ENCODE results near the gene ABCA9. TPM values are rescaled to one million over a fixed set of nuclear protein-coding genes. Genes with fewer than 3 reads are reported as not detected.
"Not testable (repeated sequence)": the region's sequence is repeated elsewhere in the genome, so short reads cannot be mapped to it uniquely, and the experiment has no call there.

Gene ABCA9
- total RNA-seq, 8 experiments from 2014 or later: 0.09 to 29.2 (median 0.82) TPM

DNA sequence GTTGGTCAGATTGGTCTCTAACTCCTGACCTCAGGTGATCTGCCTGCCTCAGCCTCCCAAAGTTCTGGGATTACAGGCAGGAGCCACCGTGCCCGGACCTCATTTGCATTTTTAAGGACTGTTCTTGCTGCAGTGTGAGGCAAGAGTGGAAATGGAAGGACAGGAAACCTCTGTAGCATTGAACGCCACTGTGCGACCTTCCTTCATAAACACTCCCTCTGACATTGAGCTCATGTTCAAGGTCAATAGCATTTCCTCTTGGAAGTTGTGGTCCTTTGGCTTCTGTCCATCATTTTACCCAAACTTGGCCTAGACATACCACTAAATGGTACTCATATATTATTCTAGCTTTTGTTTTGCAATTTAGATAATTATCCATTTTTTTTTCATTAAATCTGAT lies 72.8 kb downstream of the ABCA9 start:
- no peak overlapping the region for H3K27ac ChIP-seq
- WGBS, 10 experiments: 63 to 100% (median 83%) methylated on average over 2 to 4 of the region's 4 CpGs; no CpG with 5 or more reads in 1 of the 10 experiments

DNA sequence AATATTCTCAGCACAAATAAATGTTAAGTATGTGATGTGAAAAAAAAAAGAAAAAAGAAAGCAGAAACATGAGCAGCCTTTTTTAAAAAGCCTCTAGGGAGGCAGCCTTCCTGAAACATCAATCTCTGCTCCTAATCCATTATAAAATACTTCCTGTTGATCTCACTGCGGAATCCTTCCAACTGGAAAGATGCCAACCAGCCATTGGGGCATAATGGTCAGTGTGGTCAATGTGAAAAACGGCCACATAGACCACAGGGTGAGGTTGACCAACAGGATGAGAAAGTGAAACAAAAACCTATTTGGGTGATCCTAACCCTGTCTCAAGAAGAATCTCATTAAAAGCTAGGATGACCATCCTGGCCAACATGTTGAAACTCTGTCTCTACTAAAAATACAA lies 79.4 kb downstream of the ABCA9 start:
- peak in 2 of 8 experiments; percentile 52 to 65 for ATAC-seq (replicated peaks in 6 of 8)
- in situ Hi-C loops (cut with MboI; ENCODE audit: low pct_unique_long_range_greater_than_20kb in 2 of 9, low sequenced_read_pairs in 9 of 9, unreplicated experiment in 9 of 9): loop anchor here in 1 of 9 experiments (25.0 kb wide), 1 partner anchor 256 kb away; the partner anchor contains the start of gene ABCA10
- Histone ChIP-seq H3K27ac (no peak overlapping the region), H3K4me1 (replicated peaks in 1 of 2) (no peaks in the 10 kb centered on the region), H3K4me3 (no peak overlapping the region)
- WGBS, 10 experiments: 0 to 100% (median 75%) methylated on average over 1 to 2 of the region's 2 CpGs; no CpG with 5 or more reads in 2 of the 10 experiments

More for the DNA sequence above, 72.8 kb downstream of the ABCA9 start:
- no peak overlapping the region for H3K4me3 ChIP-seq
- no peak for ATAC-seq (replicated peaks in 6 of 8)
- in situ Hi-C loops (cut with MboI; ENCODE audit: low pct_unique_long_range_greater_than_20kb in 2 of 9, low sequenced_read_pairs in 9 of 9, unreplicated experiment in 9 of 9): loop anchor here in 1 of 9 experiments (25.0 kb wide), 1 partner anchor 249 kb away; the partner anchor contains the start of gene ABCA10
- H3K4me1 ChIP-seq (replicated peaks in 1 of 2): no peaks in the 10 kb centered on the region

DNA sequence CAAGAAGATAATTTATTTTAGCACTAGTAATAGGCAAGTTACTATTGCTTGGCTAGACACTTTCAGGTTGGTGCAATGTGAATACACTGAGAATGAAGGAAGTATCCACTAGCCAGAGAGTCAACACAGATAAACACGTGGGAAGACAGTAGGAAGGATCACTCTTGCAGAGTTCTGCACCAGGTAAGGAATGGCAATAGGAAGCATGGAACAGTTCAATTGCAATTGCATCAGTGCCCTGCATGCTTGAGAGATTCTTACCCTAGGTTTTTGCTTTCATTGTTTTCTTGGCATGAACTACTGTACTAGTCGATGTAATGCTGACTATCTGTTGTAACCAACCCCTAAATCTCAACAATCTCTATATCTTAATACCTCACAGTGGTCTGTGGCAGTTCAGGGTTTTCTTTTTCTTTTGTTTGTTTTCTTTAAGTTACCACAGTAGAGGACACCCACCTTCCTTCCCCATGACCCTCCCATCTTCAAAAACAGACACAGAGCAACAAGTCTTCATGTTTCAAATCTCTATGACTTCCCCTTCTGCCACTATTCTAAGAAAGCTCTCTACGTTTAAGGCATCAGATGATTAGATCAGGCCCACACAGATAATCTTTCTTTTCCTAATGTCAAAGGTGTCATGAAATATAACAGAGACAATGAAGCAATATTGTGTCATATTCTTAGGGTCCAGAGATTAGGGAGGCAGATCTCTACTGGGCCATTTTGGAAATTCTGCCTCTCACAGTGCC lies 87.5 kb downstream of the ABCA9 start:
- Histone ChIP-seq H3K4me3 (no peak overlapping the region), H3K27ac (no peak overlapping the region), H3K4me1 (replicated peaks in 1 of 2) (no peaks in the 10 kb centered on the region)
- in situ Hi-C loops (cut with MboI; ENCODE audit: low pct_unique_long_range_greater_than_20kb in 2 of 9, low sequenced_read_pairs in 9 of 9, unreplicated experiment in 9 of 9): loop anchor here in 4 of 9 experiments (25.0 kb wide), 2 partner anchors 186 to 264 kb away; partner anchors contain the start of gene ABCA10 (in 2 of the 4)
- WGBS, 10 experiments: 37 to 96% (median 67%) methylated on average over 1 to 3 of the region's 3 CpGs; no CpG with 5 or more reads in 2 of the 10 experiments
- no peak for ATAC-seq (replicated peaks in 6 of 8)

DNA sequence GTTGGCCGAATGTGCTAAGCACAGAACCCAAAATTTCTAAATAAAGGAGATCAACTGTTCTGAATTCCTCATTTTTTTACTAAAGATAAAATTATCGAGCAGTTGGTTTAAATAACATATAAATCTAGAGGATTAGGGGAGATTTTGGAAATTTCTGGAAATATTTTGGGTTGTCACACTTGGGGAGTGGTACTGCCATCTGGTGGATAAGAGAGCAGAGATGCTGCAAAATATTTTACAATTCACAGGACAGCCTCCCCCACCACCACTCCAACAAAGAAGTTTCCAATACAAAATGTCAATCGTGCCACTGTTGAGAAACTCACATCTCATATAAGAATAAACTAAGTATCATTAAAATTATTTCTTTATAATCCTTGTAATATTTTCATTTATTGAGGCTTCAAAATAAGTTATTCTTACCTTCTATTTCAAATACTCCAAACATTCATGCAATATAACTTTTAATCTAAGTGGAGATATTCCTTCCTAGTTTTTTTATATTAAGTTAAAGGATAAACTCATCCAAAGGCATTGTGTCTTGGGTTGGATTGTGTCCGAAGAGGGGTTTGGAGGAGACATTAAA lies 88.5 kb downstream of the ABCA9 start:
- in situ Hi-C loops (cut with MboI; ENCODE audit: low pct_unique_long_range_greater_than_20kb in 2 of 9, low sequenced_read_pairs in 9 of 9, unreplicated experiment in 9 of 9): loop anchor here in 4 of 9 experiments (25.0 kb wide), 2 partner anchors 185 to 265 kb away; partner anchors contain the start of gene ABCA10 (in 2 of the 4)
- Histone ChIP-seq H3K4me3 (no peak overlapping the region), H3K27ac (no peak overlapping the region), H3K4me1 (replicated peaks in 1 of 2) (no peaks in the 10 kb centered on the region)
- 0 to 90% (median 31%) methylated on average over 1 to 4 of the region's 4 CpGs; no CpG with 5 or more reads in 1 of the 10 experiments for WGBS, 10 experiments
- ATAC-seq (replicated peaks in 6 of 8): no peak

DNA sequence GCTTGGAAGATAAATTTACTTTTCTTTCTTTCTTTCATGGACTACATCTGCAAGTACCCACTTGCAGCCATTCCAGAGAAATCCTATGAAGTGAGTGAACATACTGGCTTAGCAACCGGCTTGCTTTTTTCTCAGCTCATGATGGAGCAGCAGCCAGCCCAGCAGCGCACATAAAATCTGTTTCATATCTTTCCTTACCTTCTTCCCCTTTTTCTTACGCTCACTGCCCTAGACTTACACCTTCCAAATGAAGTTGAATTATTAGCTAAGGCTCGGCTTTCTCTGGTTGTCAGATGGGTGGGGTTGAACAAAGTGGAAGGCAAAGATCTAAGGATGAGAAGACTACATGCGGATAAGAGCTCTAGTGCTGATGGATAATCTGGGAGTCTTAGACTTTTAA lies 91.6 kb downstream of the ABCA9 start:
- in situ Hi-C loops (cut with MboI; ENCODE audit: low pct_unique_long_range_greater_than_20kb in 2 of 9, low sequenced_read_pairs in 9 of 9, unreplicated experiment in 9 of 9): loop anchor here in 4 of 9 experiments (10.0 to 25.0 kb wide), 3 partner anchors 174 to 268 kb away; partner anchors contain the start of gene ABCA10 (in 2 of the 4)
- no peak for ATAC-seq (replicated peaks in 6 of 8)
- H3K27ac ChIP-seq: no peak overlapping the region
- H3K4me1 ChIP-seq (replicated peaks in 1 of 2): no peaks in the 10 kb centered on the region
- WGBS, 10 experiments: 69 to 100% (median 95%) methylated on average over 1 to 5 of the region's 5 CpGs; no CpG with 5 or more reads in 2 of the 10 experiments
- H3K4me3 ChIP-seq: no peak overlapping the region

DNA sequence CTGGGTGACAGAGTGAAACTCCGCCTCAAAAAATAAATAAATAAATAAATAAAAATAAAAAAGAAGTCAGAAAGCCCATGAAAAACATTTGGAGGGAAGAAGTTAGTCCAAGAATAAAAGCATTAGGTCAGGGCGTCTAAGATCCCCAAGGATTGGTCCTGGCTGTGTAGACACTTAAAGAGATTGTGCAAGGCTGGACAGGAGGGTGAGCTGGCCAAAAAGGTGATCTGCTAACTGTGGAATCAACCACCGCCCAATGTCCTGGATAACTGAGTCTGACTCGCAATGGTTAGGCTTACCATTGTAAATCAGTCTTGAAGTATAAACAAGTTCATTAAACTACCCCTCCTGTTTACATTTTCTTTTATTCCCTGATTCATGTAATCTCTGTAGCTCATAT lies 96.8 kb downstream of the ABCA9 start:
- WGBS, 10 experiments: 72 to 100% (median 88%) methylated on average over 1 to 4 of the region's 4 CpGs; no CpG with 5 or more reads in 3 of the 10 experiments
- Histone ChIP-seq H3K4me1 (replicated peaks in 1 of 2) (no peaks in the 10 kb centered on the region), H3K27ac (no peak overlapping the region), H3K4me3 (no peak overlapping the region)
- no peak for ATAC-seq (replicated peaks in 6 of 8)
- in situ Hi-C loops (cut with MboI; ENCODE audit: low pct_unique_long_range_greater_than_20kb in 2 of 9, low sequenced_read_pairs in 9 of 9, unreplicated experiment in 9 of 9): loop anchor here in 4 of 9 experiments (10.0 to 25.0 kb wide), 3 partner anchors 169 to 273 kb away; partner anchors contain the start of gene ABCA10 (in 2 of the 4)

DNA sequence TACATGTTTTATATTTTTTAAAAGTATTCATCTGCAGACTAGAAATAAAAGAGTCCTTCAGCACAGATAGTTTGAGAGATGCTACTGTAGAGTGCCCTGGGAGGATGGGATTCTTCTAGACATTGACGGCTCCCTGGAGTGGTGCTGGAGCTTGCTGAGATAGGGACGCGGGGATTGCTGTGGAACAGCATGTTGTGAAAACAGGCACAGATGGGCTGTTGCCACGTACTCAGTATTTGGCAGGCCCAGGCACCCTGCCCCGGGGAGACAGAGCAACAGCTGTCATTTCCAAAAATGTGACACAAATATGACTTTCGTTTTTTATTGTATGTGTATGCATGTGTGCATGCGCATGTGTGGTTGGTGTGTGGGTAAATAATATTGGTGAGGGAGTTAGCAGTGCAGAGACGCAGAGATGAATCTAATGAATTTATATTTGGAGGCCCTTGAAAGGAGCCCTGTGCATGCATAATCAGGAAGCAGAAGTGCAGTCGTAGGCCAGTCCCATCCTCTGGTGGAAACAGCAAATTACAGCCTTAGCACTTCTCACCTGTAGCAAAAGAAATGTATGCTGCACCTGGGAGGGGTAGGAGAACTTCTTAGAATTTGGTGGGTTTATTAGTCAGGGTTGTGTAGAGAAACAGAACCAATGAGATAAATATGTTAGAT lies 99.4 kb downstream of the ABCA9 start:
- H3K4me1 ChIP-seq (replicated peaks in 1 of 2): no peaks in the 10 kb centered on the region
- ATAC-seq (replicated peaks in 6 of 8): peak in 4 of 8 experiments; percentile 51 to 98 (median 98)
- in situ Hi-C loops (cut with MboI; ENCODE audit: low pct_unique_long_range_greater_than_20kb in 2 of 9, low sequenced_read_pairs in 9 of 9, unreplicated experiment in 9 of 9): loop anchor here in 4 of 9 experiments (10.0 to 25.0 kb wide), 3 partner anchors 167 to 276 kb away; partner anchors contain the start of gene ABCA10 (in 2 of the 4)
- 0 to 93% (median 54%) methylated on average over 3 to 9 of the region's 9 CpGs; no CpG with 5 or more reads in 2 of the 10 experiments for WGBS, 10 experiments
- no peak overlapping the region for H3K4me3 ChIP-seq
- no peak overlapping the region for H3K27ac ChIP-seq

DNA sequence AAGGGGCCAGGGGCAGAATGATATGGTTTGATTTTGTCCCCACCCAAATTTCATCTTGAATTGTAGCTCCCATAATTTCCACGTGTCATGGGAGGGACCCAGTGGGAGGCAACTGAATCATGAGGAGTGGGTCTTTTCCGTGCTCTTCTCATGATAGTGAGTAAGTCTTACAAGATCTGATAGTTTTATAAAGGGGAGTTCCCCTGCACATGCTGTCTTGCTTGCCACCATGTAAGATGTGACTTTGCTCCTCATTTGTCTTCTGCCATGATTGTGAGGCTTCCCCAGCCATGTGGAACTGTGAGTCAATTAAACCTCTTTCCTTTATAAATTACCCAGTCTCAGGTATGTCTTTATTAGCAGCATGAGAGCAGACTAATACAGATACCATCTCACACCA lies 101.6 kb downstream of the ABCA9 start:
- not testable (repeated sequence) for ATAC-seq (replicated peaks in 6 of 8)

DNA sequence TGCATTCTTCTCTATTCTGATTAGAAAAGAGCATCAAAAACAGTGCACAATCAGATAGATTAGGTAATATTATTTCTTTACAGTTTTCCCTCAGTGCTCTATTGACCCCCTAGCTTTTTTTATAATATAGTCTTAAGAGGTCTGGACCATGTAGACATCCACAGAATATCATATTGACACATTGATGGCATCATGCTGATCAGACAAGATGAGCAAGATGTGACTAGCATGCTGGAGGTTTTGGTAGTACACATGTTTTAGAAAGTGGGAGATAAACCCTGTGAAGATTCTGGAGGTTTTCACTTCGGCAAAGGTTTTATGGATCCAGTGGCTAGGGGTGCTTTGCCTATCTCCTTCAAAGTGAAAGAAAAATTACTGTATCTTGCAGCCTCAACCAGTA lies 102.8 kb downstream of the ABCA9 start:
- in situ Hi-C loops (cut with MboI; ENCODE audit: low pct_unique_long_range_greater_than_20kb in 2 of 9, low sequenced_read_pairs in 9 of 9, unreplicated experiment in 9 of 9): loop anchor here in 4 of 9 experiments (25.0 kb wide), 2 partner anchors 171 to 279 kb away; partner anchors contain the start of gene ABCA10 (in 2 of the 4)
- 100% methylated on average over 1 of the region's 1 CpG; no CpG with 5 or more reads in 4 of the 10 experiments for WGBS, 10 experiments
- no peak for ATAC-seq (replicated peaks in 6 of 8)
- Histone ChIP-seq H3K4me1 (replicated peaks in 1 of 2) (no peaks in the 10 kb centered on the region), H3K27ac (no peak overlapping the region), H3K4me3 (no peak overlapping the region)

More for the DNA sequence above, 101.6 kb downstream of the ABCA9 start:
- H3K4me3 ChIP-seq; H3K27ac ChIP-seq; H3K4me1 ChIP-seq (replicated peaks in 1 of 2): not testable (repeated sequence)
- in situ Hi-C loops (cut with MboI; ENCODE audit: low pct_unique_long_range_greater_than_20kb in 2 of 9, low sequenced_read_pairs in 9 of 9, unreplicated experiment in 9 of 9): loop anchor here in 4 of 9 experiments (25.0 kb wide), 2 partner anchors 172 to 278 kb away; partner anchors contain the start of gene ABCA10 (in 2 of the 4)
- WGBS, 10 experiments: 80 to 100% (median 90%) methylated on average over 1 to 2 of the region's 2 CpGs; no CpG with 5 or more reads in 5 of the 10 experiments

DNA sequence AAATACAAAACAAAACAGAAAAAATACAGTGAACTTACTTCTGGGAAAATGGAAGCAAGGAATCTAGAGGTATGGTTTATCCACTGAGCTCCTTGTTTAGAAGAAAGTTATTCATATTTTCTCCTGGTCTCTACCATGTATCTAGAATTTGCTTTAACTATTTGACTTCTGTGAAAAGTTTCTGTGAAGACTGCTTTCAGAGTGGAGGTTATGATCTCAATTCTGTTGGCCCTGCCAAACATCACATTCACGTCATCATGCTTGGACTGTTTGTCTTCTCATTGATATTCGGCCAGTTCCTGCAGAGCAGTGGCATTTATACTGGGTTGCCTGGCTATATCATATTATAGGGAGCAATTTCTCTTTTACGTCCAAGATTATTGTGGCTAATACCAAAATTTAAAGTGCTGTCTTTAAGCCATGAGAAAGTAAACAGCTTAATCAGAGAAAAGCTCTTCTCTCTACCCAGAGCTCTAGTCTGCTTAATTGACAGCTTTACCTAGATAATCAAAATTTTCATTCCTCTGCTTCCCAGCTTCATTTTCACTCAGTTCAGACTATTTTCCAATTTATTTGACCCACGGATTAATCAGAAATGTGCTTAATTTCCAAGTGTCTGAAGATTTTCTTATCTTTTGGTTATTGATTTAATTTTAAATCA lies 105.4 kb downstream of the ABCA9 start, which contains the start of gene ABCA8:
Gene ABCA8 (minus strand): TSS at position 212 of the 661 bp plus-strand sequence. CDS start 13,358 bp downstream, outside the sequence.
- no peak within 1 kb of the TSS for H3K4me3 ChIP-seq
- WGBS, 10 experiments: 13 to 79% (median 62%) methylated on average over 1 to 4 of the region's 4 CpGs
- ATAC-seq (replicated peaks in 6 of 8): peak in 2 of 8 experiments; percentile 62 to 63
- in situ Hi-C loops (cut with MboI; ENCODE audit: low pct_unique_long_range_greater_than_20kb in 2 of 9, low sequenced_read_pairs in 9 of 9, unreplicated experiment in 9 of 9): loop anchor here in 4 of 9 experiments (25.0 kb wide), 2 partner anchors 168 to 282 kb away; partner anchors contain the start of gene ABCA10 (in 2 of the 4)
- no peak within 1 kb of the TSS for H3K27ac ChIP-seq
- no peaks in the 10 kb centered on the region for H3K4me1 ChIP-seq (replicated peaks in 1 of 2)

DNA sequence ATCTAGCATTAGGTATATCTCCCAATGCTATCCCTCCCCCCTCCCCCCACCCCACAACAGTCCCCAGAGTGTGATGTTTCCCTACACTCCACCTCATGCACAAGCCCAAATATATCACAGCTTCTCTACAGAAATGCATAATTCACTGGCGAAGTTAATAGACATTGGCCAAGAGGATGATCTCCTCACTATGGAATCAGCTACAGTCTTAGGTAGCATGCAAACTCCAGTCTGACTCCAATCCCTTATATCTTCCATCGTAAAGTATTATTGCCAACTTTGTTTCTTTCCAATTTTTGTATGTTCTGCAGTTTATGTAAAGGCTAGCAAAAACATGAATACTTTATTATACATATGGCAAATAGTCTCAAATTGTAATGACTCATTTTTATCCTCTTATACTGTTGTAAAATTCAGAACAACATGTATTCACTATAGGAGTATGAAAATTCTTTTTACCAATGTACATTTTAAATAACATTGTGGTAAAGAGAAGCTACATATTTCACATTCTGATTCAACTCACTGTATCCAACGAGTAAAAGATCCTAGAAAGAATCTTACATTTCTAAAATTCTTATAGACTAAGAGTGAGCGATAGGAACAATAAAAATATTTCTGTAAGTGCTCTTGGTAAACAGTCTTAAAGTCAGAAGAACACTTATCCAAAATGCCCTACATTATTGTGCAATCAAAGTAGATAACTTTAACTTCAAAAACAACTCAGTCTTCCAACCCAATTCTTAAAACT lies 106.4 kb downstream of the ABCA9 start:
- Histone ChIP-seq H3K4me3 (no peak overlapping the region), H3K4me1 (replicated peaks in 1 of 2) (no peaks in the 10 kb centered on the region), H3K27ac (no peak overlapping the region)
- 6 to 96% (median 84%) methylated on average over 2 to 4 of the region's 4 CpGs for WGBS, 10 experiments
- peak in 1 of 8 experiments; percentile 54 for ATAC-seq (replicated peaks in 6 of 8)
- in situ Hi-C loops (cut with MboI; ENCODE audit: low pct_unique_long_range_greater_than_20kb in 2 of 9, low sequenced_read_pairs in 9 of 9, unreplicated experiment in 9 of 9): loop anchor here in 4 of 9 experiments (25.0 kb wide), 2 partner anchors 167 to 283 kb away; partner anchors contain the start of gene ABCA10 (in 2 of the 4)

Measured in motor neuron (in vitro differentiated cells).